AG04450 (cell line): ENCODE data around the gene FAM181A. TPM values are rescaled to one million over a fixed set of nuclear protein-coding genes. Genes with fewer than 3 reads are reported as not detected.

ENCODE experiments used
- CTCF ChIA-PET: fragments of 300-600, 350-600 bp; formaldehyde crosslinking; extraction: SDS; loops from one replicate; lab custom pipeline; 2022; ENCODE audit warnings: antibody characterized with exemption, inconsistent platforms; lab: Charles Lee
- POLR2A ChIA-PET: fragments of 350-600 bp; formaldehyde crosslinking; extraction: SDS; loops from one replicate; lab custom pipeline; 2021; ENCODE audit warnings: antibody characterized with exemption, inconsistent platforms; lab: Yijun Ruan, JAX
- DNase-seq: peaks from one replicate; pipeline ENCODE4 v3.0.0-alpha.2; 2011; ENCODE audit warnings: low read depth, low spot score
- H3K27ac ChIP-seq: one replicate; pipeline ENCODE4 v1.5.1; 2012; ENCODE audit warnings: low read depth, low read length, control low read depth
- H3K27me3 ChIP-seq: one replicate; pipeline ENCODE4 v1.6.0; 2012; ENCODE audit warnings: low read length; ENCODE audit not compliant: control insufficient read depth, insufficient read depth
- H3K4me3 ChIP-seq: 2 replicates; pipeline ENCODE4 v1.5.1; 2011; ENCODE audit warnings: mild to moderate bottlenecking, low read depth, low read length, control low read depth
- H3K9me3 ChIP-seq: 2 replicates; pipeline ENCODE4 v1.5.1; 2012; ENCODE audit warnings: low read length; ENCODE audit not compliant: control insufficient read depth, insufficient read depth
- CTCF ChIP-seq: IDR thresholded peaks from 2 replicates; pipeline ENCODE4 v1.5.1; 2011; ENCODE audit warnings: low read depth, low read length, control low read depth, inconsistent platforms
- polyA plus RNA-seq: library from polyadenylated mRNA; depleted of rRNA; stranded (reverse); fragments of >200 nt; gene quantifications from 2 replicates; pipeline ENCODE4 v1.2.3, GENCODE V29; 2011

The FAM181A gene
- polyA plus RNA-seq, 1 experiment = not detected

GRCh38 chr14:93909429-93910128, 17.6 kb upstream of the FAM181A start:
- ChIA-PET CTCF (interaction anchor here (0.5 to 1.5 kb wide), 3 partner anchors 10 to 16 kb away, joined by 3 to 4 read pairs (median 3); no protein-coding TSS in a partner anchor), POLR2A (no interaction called here)
- DNase-seq = no peak

GRCh38 chr14:93911975-93912615, 15.0 kb upstream of the FAM181A start:
- H3K9me3 ChIP-seq = peaks cover 11% of the 10 kb centered on the region
- DNase-seq = no peak
- H3K4me3 ChIP-seq = no peak overlapping the region
- no peak overlapping the region for H3K27ac ChIP-seq
- ChIA-PET CTCF (interaction anchor here (1.2 kb wide), 1 partner anchor 9 kb away, joined by 3 read pairs; no protein-coding TSS in a partner anchor), POLR2A (no interaction called here)
- no peak for TF ChIP-seq CTCF
- H3K27me3 ChIP-seq = no peaks in the 10 kb centered on the region

More at GRCh38 chr14:93909429-93910128, 17.6 kb upstream of the FAM181A start:
- TF ChIP-seq CTCF = no peak
- Histone ChIP-seq H3K9me3 (peaks cover 5% of the 10 kb centered on the region), H3K4me3 (no peak overlapping the region), H3K27me3 (no peaks in the 10 kb centered on the region), H3K27ac (no peak overlapping the region)

- Histone ChIP-seq H3K9me3 (peaks cover 11% of the 10 kb centered on the region), H3K27ac (no peak overlapping the region), H3K27me3 (no peaks in the 10 kb centered on the region), H3K4me3 (no peak overlapping the region)
- DNase-seq = no peak
- no peak for TF ChIP-seq CTCF
- POLR2A ChIA-PET = no interaction called here
- CTCF ChIA-PET = interaction anchor here (1.2 kb wide), 1 partner anchor 10 kb away, joined by 3 read pairs; no protein-coding TSS in a partner anchor
Measured at GRCh38 chr14:93912782-93913181, 14.4 kb upstream of the FAM181A start.

GRCh38 chr14:93914278-93914677, 12.9 kb upstream of the FAM181A start:
- Histone ChIP-seq H3K9me3 (peaks cover 11% of the 10 kb centered on the region), H3K27ac (no peak overlapping the region), H3K4me3 (no peak overlapping the region), H3K27me3 (no peaks in the 10 kb centered on the region)
- DNase-seq = no peak
- no peak for TF ChIP-seq CTCF
- ChIA-PET CTCF (no interaction called here), POLR2A (no interaction called here)
